D721Med (cell line): ENCODE results near the gene IRF3.

Experiments used
- DNase-seq: peaks from one replicate; pipeline ENCODE4 v3.0.0; 2011; ENCODE audit warnings: low spot score; ENCODE audit not compliant: insufficient read length
- FAIRE-seq: peaks from 2 replicates; lab custom pipeline; 2011; peaks lifted over from hg19 to GRCh38; lab: Jason Lieb, UNC
- TF ChIP-seq, protein P1 (sequence below): IDR thresholded peaks from 2 replicates; pipeline ENCODE4 v1.5.1; 2012; ENCODE audit warnings: mild to moderate bottlenecking, control low read depth; ENCODE audit not compliant: insufficient read depth; ENCODE audit errors: missing control alignments

IRF3 gene

DNA sequence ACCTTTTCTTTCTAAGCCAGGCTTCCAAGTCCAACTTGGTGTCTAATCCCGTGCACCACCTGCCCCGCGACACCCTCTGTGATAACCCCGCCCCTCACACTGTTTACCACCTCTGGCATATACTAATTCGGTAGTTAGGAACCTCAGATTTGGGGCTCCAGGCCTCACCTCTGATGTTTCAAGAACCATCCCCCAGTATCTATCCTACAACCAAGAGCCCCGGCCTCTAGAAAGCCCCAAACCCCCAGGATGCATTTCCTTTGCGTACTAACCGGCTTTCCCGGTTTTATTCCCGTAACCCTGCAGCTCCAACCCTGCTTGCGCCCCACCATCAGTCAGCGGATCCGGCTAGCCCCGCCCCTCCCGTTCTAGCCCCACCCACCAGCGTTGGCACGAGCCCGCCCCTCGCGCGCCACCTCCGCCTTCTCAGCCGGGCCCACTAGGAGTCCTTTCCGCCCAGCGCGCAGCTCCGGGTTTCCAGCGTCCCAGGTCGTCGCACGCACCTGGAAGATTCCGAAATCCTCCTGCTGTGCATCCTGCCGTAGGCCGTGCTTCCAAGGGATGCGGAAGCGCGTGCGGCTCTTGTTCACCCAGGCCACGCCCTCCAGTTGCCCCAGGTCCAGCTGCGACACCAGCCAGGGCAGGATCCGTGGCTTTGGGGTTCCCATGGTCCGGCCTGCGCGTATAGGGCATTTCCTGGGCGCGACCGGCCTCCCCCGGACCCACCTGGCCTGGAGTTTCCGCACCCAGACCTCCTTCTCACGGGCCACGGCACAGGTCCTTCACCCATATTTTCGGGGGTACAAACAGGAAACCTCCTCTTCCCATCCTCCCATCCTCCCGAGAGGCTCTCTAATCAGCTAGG, 1.3 kb downstream of the IRF3 start:
- TF ChIP-seq, protein P1, sequence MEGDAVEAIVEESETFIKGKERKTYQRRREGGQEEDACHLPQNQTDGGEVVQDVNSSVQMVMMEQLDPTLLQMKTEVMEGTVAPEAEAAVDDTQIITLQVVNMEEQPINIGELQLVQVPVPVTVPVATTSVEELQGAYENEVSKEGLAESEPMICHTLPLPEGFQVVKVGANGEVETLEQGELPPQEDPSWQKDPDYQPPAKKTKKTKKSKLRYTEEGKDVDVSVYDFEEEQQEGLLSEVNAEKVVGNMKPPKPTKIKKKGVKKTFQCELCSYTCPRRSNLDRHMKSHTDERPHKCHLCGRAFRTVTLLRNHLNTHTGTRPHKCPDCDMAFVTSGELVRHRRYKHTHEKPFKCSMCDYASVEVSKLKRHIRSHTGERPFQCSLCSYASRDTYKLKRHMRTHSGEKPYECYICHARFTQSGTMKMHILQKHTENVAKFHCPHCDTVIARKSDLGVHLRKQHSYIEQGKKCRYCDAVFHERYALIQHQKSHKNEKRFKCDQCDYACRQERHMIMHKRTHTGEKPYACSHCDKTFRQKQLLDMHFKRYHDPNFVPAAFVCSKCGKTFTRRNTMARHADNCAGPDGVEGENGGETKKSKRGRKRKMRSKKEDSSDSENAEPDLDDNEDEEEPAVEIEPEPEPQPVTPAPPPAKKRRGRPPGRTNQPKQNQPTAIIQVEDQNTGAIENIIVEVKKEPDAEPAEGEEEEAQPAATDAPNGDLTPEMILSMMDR = no peak
- FAIRE-seq = no peak
- DNase-seq = peak; percentile 96

DNA sequence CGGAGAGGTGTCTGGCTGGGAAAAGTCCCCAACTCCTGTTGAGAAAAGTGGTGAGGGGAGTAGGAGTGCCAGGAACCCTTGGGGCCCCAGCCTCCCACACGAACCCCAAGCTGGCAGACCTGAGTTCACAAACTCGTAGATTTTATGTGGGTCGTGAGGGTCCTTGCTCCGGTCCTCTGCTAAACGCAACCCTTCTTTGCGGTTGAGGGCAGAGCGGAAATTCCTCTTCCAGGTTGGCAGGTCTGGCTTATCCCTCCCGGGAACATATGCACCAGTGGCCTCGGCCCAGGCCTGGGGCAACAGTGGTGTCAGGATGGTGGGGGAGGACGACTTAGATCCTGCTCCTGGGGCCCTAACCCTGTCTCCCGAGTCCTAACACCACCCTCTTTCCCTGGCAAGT, 2.4 kb downstream of the IRF3 start:
- FAIRE-seq (no peak), DNase-seq (no peak)
- TF ChIP-seq, protein P1 = no peak

DNA sequence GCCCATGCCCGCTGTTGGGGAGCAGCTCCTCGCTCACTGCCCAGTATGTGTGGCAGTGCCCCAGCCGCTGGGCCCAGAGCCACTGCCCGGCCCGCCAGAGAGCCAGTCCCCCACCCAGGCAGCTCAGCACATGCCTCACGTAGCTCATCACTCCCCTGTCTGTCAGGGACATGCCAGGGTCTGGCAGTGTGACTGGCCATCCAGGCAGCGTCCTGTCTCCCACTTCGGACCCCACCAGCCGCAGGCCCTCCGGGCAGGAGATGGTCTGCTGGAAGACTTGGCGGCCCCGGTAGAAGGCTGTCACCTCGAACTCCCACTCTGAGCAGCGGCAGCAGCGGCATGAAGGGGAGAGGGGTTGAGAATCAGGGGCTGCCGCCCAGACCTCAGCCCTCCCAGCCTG, 3.6 kb downstream of the IRF3 start:
- DNase-seq (no peak), FAIRE-seq (no peak)
- TF ChIP-seq, protein P1 = no peak

DNA sequence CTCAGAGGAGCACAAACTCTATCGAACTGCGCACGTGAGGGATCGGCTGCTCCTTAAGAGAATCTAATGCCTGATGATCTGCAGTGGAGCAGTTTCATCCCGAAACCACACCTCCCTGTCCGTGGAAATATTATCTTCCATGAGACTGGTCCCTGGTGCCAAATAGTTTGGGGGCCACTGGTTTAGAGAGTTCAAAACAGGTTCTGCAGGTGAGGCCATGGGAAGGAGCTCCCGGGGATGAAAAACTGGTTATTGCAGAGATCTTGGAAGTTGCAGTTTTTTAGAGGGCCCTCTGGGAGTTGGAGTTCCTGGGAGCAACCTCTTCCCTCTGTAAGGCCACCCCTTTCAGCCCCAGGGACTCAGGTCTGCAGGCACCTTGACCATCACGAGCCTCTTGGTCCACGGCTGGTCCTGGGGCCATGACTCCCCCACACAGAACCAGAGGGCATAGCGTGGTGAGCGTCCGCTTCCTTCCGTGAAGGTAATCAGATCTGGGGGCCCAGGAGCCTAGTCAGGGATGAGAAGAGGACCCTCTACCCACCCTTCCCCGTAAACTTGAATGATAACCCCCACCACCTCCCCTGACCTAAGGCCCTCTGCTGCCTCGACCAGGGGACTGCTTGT, 5.2 kb downstream of the IRF3 start:
- TF ChIP-seq, protein P1 = no peak
- FAIRE-seq (no peak), DNase-seq (no peak)

DNA sequence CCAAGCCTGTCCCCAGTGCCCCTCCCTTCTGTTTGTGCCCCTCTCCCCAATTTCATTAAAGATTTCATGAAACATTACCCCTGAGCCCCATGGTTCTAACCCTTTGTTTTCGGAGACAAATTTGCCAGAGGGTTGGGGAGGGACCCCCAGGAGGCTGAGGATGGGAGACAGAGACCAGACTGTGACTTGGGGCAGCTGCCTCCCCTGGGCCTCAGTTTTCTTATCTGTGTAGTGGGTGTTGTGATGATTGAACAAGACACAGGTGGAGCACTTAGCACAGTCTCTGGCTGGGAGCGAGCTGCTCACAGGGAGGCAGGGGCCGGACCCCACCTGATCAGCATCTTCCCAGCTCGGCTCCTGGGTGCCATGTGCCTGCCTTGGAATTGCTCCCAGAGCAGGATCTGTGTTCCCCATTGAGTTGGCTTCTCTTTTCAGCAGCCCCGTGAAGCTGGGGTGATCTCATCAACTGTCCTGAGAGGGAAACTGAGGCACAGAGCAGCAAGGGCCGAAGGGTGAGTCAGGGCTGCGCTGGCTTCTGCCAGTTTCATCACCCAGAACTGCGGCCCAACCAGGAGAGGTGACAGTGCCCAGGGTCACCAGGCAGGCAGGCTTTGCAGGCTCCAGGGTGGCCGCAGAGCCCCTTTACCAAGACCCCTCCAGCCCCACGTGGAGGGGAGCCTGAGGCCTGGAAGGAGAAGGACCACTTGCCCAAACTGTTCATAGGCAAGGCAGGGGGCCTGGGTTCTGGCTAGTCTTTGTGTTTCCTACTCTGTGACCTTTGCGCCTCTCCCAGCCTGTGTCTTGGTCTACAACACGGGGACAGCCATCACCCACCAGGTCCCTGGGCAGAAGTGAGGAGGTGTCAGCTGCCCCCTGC, 6.9 kb downstream of the IRF3 start:
- DNase-seq (no peak), FAIRE-seq (no peak)
- TF ChIP-seq, protein P1 = no peak

DNA sequence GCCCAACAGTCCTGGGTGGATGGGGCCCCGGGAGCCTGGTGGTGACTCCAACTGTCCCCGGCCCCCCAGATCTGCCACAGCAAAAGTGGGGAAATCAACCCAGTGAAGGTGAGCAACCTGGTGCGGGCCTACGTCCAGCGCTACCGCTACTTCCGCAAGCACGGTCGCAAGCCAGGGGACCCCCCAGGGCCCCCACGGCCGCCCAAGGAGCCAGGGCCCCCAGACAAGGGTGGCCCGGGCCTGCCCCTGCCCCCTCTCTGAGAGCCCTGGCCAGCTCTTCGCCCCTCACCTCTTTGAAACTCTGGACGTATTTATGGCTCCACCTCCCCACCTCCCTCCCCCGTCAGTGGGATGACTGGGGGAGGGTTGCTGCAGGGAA, 7.5 kb downstream of the IRF3 start:
- FAIRE-seq (no peak), DNase-seq (no peak)
- TF ChIP-seq, protein P1 = no peak
